ENCODE data around the gene NSG2.

NSG2 gene

GRCh38 chr5:174056064-174056847 lies 10.8 kb downstream of the NSG2 start:
- TF ChIP-seq, protein P1, sequence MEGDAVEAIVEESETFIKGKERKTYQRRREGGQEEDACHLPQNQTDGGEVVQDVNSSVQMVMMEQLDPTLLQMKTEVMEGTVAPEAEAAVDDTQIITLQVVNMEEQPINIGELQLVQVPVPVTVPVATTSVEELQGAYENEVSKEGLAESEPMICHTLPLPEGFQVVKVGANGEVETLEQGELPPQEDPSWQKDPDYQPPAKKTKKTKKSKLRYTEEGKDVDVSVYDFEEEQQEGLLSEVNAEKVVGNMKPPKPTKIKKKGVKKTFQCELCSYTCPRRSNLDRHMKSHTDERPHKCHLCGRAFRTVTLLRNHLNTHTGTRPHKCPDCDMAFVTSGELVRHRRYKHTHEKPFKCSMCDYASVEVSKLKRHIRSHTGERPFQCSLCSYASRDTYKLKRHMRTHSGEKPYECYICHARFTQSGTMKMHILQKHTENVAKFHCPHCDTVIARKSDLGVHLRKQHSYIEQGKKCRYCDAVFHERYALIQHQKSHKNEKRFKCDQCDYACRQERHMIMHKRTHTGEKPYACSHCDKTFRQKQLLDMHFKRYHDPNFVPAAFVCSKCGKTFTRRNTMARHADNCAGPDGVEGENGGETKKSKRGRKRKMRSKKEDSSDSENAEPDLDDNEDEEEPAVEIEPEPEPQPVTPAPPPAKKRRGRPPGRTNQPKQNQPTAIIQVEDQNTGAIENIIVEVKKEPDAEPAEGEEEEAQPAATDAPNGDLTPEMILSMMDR (IDR thresholded peaks at IDR 0.05) = no peak
- Histone ChIP-seq H3K4me1 (ENCODE audit: control insufficient read depth in 1 of 2, insufficient read depth in 1 of 2, low read depth in 1 of 2, low read length in 1 of 2) (no peaks in the 10 kb centered on the region), H3K4me3 (ENCODE audit: low read depth in 1 of 2, low read length in 1 of 2) (no peak overlapping the region), H3K9me3 (no peaks in the 10 kb centered on the region), H3K27ac (no peak overlapping the region), H3K27me3 (peaks cover 21% of the 10 kb centered on the region), H3K36me3 (no peaks in the 10 kb centered on the region)

GRCh38 chr5:174057206-174057605 lies 11.7 kb downstream of the NSG2 start:
- Histone ChIP-seq H3K9me3 (no peaks in the 10 kb centered on the region), H3K4me3 (ENCODE audit: low read depth in 1 of 2, low read length in 1 of 2) (no peak overlapping the region), H3K27ac (no peak overlapping the region), H3K27me3 (peaks cover 24% of the 10 kb centered on the region), H3K4me1 (ENCODE audit: control insufficient read depth in 1 of 2, insufficient read depth in 1 of 2, low read depth in 1 of 2, low read length in 1 of 2) (no peaks in the 10 kb centered on the region), H3K36me3 (no peaks in the 10 kb centered on the region)
- TF ChIP-seq, protein P1 (IDR thresholded peaks at IDR 0.05) = no peak

- TF ChIP-seq, protein P1 (IDR thresholded peaks at IDR 0.05) = no peak
- Histone ChIP-seq H3K27ac (no peak overlapping the region), H3K4me3 (ENCODE audit: low read depth in 1 of 2, low read length in 1 of 2) (no peak overlapping the region), H3K36me3 (no peaks in the 10 kb centered on the region), H3K4me1 (ENCODE audit: control insufficient read depth in 1 of 2, insufficient read depth in 1 of 2, low read depth in 1 of 2, low read length in 1 of 2) (no peaks in the 10 kb centered on the region), H3K9me3 (no peaks in the 10 kb centered on the region), H3K27me3 (peaks cover 34% of the 10 kb centered on the region)
These were observed 13.1 kb downstream of the NSG2 start for GRCh38 chr5:174058433-174059122.

DNA sequence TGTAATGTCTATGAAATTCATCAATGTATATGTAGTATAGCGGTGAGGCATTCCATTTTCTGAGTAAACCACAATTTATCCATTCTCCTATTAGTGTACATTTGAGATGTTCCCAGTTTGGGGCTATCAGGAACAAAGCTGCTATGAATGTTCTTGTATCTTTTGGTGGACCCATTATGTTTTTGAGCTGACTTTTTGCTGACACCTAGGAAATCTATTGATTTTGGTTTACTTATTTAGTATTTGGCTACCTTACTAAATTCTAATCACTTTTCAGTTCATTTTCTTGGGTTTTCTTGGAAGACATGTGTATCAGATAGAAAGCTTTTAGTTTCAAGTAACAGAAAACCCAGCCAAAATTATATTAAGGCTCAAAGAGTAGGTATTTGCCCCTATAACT lies 13.7 kb downstream of the NSG2 start:
- TF ChIP-seq, protein P1 (IDR thresholded peaks at IDR 0.05) = no peak
- H3K36me3 ChIP-seq = no peaks in the 10 kb centered on the region
- H3K27me3 ChIP-seq = peaks cover 40% of the 10 kb centered on the region
- H3K27ac ChIP-seq = no peak overlapping the region
- no peaks in the 10 kb centered on the region for H3K9me3 ChIP-seq
- no peaks in the 10 kb centered on the region for H3K4me1 ChIP-seq (ENCODE audit: control insufficient read depth in 1 of 2, insufficient read depth in 1 of 2, low read depth in 1 of 2, low read length in 1 of 2)
- H3K4me3 ChIP-seq (ENCODE audit: low read depth in 1 of 2, low read length in 1 of 2) = no peak overlapping the region

- Histone ChIP-seq H3K36me3 (no peaks in the 10 kb centered on the region), H3K4me3 (ENCODE audit: low read depth in 1 of 2, low read length in 1 of 2) (no peak overlapping the region), H3K9me3 (no peaks in the 10 kb centered on the region), H3K27ac (no peak overlapping the region), H3K4me1 (ENCODE audit: control insufficient read depth in 1 of 2, insufficient read depth in 1 of 2, low read depth in 1 of 2, low read length in 1 of 2) (no peaks in the 10 kb centered on the region), H3K27me3 (peaks cover 53% of the 10 kb centered on the region)
- TF ChIP-seq, protein P1 (IDR thresholded peaks at IDR 0.05) = no peak
These were observed 17.7 kb downstream of the NSG2 start for GRCh38 chr5:174063082-174063756.
